ENCODE data around the gene ERC2.

DNA sequence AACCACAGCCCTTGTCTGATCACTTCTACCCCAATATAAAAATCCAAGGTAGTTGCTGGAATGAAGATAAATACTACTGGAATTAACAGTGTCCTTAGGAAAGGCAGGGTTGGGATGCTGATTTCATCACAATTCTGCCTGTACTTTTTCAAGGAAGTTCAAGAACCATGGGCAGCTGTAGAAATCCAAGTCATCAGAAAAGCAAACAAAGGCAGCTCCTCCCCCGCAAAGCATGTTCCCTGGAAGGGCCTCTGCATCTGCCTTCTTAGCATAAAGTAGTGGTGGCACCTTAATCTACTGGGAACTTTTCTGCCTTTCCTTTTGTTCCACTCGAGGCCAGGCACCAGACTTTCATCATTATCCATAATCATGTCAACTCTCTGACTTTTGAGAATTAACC lies 54.4 kb downstream of the ERC2 start:
- TF ChIP-seq, protein P1, sequence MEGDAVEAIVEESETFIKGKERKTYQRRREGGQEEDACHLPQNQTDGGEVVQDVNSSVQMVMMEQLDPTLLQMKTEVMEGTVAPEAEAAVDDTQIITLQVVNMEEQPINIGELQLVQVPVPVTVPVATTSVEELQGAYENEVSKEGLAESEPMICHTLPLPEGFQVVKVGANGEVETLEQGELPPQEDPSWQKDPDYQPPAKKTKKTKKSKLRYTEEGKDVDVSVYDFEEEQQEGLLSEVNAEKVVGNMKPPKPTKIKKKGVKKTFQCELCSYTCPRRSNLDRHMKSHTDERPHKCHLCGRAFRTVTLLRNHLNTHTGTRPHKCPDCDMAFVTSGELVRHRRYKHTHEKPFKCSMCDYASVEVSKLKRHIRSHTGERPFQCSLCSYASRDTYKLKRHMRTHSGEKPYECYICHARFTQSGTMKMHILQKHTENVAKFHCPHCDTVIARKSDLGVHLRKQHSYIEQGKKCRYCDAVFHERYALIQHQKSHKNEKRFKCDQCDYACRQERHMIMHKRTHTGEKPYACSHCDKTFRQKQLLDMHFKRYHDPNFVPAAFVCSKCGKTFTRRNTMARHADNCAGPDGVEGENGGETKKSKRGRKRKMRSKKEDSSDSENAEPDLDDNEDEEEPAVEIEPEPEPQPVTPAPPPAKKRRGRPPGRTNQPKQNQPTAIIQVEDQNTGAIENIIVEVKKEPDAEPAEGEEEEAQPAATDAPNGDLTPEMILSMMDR (conservative IDR thresholded peaks at IDR 0.05; ENCODE audit: low read length) = no peak
- no peak for TF ChIP-seq EZH2phosphoT487 (IDR thresholded peaks at IDR 0.05; ENCODE audit: borderline replicate concordance, low read depth, low read length)

Measured in OCI-LY7 (cell line).